ENCODE results near the gene PHPT1.

Gene PHPT1

GRCh38 chr9:136849960-136850865 is 1.0 kb downstream of the PHPT1 start:
- DNase-seq: no peak

DNA sequence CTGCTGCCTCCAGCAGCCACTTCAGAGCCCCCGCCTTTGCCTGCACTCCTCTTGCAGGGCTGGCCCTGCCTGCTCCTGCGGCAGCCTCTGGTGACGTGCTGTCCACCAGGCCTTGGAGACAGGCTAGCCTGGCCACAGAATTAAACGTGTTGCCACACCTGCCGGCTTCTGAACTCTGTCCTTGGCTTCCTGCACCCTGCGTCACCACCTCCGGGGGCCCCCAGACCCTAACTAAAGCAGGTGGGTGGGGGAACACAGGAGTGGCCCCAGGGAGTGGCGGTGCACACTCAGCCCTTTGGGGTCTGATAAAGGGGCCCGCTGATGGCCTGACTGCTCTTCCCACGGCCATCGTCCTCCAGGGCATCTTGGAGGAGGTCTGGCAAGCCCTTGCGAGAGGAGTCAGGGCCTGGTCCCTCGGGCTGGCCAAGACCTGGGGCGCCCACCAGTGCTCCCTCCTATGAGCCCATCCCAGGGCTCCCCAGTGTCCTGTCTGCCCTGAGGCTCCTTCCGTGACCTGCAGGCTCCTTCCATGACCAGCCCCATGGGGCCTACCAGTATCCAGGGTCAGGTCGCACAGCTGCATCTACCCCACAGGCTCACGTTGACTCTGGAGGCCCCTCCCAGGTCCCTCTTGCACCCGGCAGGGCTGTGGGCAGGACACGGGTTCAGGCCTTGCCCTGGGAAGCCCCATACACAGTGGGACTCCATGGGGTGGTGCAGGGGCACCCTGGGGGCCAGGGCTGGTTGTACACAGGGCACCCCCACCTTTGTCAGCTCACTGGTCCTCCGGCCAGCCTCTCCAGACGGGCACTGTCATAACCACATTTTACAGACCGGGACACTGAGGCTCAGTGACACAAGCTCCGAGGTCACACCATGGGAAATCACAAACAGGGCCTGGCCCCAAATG is 1.9 kb downstream of the PHPT1 start:
- no peak for DNase-seq

GRCh38 chr9:136851941-136852663 is 2.9 kb downstream of the PHPT1 start, which contains the start of gene MAMDC4:
MAMDC4 (plus strand) TSS chr9:136852346; CDS start chr9:136852417, 71 bp downstream.
- DNase-seq: no peak

- DNase-seq: no peak
Measured at GRCh38 chr9:136852664-136853595, 3.7 kb downstream of the PHPT1 start.

GRCh38 chr9:136853596-136854112 is 4.4 kb downstream of the PHPT1 start:
- DNase-seq: no peak

- DNase-seq: no peak
Measured at GRCh38 chr9:136854113-136854841, 5.1 kb downstream of the PHPT1 start.

DNA sequence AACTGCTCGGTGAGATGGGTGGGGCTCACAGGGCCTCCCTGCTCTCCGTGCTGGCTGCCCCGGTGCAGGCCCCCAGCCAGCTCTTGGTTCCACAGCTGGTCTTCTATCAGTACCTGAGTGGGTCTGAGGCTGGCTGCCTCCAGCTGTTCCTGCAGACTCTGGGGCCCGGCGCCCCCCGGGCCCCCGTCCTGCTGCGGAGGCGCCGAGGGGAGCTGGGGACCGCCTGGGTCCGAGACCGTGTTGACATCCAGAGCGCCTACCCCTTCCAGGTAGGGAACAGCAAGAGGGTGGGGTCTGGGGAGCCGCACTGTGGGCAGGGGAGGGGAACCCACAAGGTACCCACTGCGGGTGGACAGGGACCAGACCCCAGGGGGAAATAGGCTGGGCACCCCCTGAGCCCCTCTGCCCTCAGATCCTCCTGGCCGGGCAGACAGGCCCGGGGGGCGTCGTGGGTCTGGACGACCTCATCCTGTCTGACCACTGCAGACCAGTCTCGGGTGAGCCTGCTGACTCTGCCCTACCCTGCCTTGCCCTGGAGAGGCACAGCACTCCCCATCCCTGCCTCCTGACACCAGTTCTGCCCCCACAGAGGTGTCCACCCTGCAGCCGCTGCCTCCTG is 5.7 kb downstream of the PHPT1 start:
- no peak for DNase-seq

- no peak for DNase-seq
Measured at GRCh38 chr9:136855461-136856078, 6.4 kb downstream of the PHPT1 start.

GRCh38 chr9:136856079-136856476 is 6.9 kb downstream of the PHPT1 start:
- DNase-seq: no peak

- DNase-seq: no peak
Measured at GRCh38 chr9:136856541-136857141, 7.4 kb downstream of the PHPT1 start.

DNA sequence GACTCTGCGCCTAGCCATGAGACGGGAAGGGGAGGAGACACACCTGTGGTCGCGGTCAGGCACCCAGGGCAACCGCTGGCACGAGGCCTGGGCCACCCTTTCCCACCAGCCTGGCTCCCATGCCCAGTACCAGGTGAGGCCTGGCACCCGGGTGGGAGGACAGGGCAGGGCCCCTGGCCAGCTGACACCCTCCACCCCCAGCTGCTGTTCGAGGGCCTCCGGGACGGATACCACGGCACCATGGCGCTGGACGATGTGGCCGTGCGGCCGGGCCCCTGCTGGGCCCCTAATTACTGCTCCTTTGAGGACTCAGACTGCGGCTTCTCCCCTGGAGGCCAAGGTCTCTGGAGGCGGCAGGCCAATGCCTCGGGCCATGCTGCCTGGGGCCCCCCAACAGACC is 8.0 kb downstream of the PHPT1 start:
- peak; percentile 34 for DNase-seq

- peak; percentile 20 for DNase-seq
Measured at GRCh38 chr9:136857581-136858412, 8.6 kb downstream of the PHPT1 start.

DNA sequence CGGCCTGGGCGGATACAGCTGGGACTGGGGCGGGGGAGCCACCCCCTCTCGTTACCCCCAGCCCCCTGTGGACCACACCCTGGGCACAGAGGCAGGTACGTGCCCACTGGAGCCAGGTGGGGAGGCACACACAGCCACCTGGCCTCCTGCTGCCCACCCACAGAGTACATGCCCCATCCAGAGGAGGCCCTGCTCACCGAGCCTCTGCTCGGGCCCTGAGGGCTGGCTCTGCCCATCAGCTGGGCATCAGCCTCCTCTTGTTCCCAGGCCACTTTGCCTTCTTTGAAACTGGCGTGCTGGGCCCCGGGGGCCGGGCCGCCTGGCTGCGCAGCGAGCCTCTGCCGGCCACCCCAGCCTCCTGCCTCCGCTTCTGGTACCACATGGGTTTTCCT is 9.2 kb downstream of the PHPT1 start:
- DNase-seq: no peak

DNA sequence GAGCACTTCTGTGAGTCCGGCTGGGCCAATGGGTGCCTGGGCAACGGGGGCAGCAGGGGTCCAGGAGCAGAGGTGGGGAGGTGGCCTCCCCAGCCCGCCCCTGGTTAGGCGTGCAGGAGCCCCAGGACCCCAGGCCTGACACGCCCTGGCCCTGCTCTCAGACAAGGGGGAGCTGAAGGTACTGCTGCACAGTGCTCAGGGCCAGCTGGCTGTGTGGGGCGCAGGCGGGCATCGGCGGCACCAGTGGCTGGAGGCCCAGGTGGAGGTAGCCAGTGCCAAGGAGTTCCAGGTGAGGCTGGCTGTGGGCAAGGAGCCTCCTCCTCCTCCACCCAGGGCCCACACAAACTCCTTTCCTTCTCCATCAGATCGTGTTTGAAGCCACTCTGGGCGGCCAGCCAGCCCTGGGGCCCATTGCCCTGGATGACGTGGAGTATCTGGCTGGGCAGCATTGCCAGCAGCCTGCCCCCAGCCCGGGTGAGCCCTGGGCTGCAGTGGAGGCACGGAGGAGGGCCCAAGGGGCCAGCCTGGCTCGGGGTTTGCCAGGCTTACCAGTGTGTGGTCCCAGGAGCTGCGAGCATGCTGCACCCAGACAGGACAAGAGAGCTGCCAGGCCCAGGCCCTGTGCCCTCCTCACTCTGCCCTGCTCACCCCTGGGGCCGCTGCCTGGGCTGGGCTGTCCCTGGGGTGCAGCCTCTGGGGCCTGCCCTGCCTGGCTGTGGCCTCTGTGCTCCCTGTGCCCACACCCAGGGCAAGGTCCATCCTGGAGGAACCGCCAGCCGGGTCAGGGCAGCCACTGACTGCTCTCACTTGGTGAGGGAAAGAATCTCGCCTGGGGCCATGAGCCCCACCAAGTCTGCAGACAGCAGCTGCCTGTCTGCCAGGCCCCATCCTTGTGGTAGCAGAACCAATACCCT is 9.9 kb downstream of the PHPT1 start:
- no peak for DNase-seq

- no peak for DNase-seq
Measured at GRCh38 chr9:136860529-136860928, 11.3 kb downstream of the PHPT1 start.

- no peak for DNase-seq
Measured at GRCh38 chr9:136860933-136861873, 12.0 kb downstream of the PHPT1 start.
